Bone marrow (tissue), 2 donors: ENCODE results near the gene CORIN.

Source experiments
- DNase-seq, 2 donors: peaks; one replicate each; lab custom pipeline; 2025; lab: John Stamatoyannopoulos, UW

Gene CORIN

DNA sequence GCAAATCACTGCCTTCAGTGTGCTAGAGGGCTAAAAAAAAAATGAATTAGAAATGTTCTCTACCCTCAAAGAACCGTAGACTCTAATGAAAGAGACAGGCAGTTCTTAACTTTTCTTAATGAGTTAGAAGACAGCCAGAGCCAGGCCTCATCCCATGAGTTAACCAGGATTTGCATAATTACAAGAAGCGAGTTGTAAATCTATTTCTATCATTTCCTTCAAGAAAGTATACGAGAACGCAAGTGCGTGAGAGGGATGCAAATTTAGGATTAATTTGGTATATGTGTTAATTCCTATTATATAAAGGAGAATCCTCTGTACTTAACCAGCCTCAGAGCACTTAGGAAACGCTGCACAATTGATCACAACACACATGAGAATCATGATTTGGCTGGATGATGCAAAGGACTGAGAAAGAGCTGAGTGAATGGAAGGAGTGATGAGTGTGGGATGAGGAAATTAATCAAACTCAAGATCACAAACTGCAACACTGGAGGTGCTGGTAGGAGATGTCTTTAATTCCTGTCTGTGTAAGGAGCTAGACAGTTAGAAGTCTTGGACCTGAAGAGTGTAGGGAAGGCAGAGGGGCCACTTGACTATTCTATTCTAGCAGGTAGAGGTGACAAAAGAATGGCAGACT, 195.6 kb downstream of the CORIN start:
- DNase-seq: no peak

DNA sequence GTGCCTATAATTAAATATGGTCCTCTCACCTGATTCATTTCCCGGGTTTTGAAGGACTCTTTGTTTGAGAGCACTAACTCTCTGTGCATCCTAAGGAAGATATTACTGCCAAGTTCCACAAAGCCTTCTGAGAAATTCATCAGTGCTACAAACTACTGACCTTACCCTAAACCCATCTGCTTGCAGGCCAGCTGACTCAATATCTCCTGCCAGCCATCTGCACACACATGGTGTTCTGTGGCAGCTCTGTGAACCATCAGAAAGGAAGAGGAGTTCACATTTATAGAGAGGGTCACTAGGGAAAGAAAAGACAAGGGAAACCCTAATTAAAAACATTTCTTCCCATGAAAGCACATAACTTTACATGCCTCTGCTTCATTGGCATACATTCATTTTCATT, 196.1 kb downstream of the CORIN start:
- DNase-seq: no peak

DNA sequence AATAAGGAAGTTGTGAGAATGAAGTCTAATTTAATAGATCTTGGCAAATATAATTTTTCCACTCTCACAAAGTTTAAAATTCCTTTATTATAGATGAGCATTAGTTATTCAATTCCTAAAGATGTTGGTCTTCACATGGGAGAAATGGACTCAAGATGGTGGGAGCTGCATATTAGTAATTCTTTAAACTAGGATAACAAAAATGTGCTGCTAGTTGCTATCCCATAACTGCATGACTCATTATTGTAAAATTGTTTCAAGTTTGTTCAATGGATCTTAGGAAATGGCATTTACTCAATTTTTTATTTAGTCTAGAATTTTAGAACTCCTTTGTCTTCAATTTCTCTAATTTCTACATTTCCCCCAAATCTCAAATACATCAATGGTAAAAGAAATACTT, 197.0 kb downstream of the CORIN start:
- DNase-seq: no peak

DNA sequence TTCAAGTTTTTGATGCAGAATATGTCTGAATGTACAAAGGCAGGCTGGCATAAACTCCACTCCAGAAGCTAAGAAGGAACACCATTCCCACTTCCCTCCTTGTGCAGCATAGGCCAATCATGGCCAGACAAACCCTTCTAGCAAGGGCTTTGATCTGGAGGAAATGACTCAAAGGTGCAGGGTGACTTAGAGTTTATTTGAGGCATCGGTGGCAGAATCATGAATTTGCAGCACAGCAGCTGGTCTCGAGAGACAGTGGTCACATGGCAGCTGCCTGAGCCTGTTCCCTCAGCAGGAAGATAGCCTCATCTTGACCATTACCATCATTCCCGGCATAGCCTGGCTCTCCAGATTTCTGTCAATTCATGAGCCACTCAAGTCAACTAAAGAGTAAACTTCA, 198.3 kb downstream of the CORIN start:
- DNase-seq: no peak

GRCh38 chr4:47631161-47631560, 206.7 kb downstream of the CORIN start:
- DNase-seq: no peak

DNA sequence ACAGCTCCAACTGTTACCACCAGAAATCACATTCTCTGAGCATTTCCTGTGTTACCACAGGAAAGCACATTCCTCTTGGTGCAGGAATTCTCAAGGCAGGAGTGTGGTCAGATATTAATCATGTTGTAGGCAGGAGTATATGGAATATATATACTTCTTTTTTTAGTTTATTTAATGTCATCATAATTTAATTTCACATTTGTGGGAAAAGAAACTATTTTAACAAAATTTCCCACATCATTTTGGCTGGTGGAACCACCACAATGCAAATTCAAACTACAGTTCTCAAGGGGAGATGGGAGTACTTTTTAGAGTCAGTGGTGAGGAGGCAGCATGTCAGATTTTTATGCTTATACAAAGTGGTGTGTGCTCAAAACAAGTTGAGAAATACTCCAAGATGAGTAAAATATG, 213.8 kb downstream of the CORIN start:
- DNase-seq: no peak

- no peak for DNase-seq
These were observed 216.7 kb downstream of the CORIN start for GRCh38 chr4:47621181-47621580.

- no peak for DNase-seq
These were observed 218.2 kb downstream of the CORIN start for GRCh38 chr4:47619691-47620090.

- no peak for DNase-seq
These were observed 220.3 kb downstream of the CORIN start for GRCh38 chr4:47617607-47618006.

GRCh38 chr4:47615385-47615784, 222.5 kb downstream of the CORIN start:
- no peak for DNase-seq

- no peak for DNase-seq
These were observed 225.5 kb downstream of the CORIN start for GRCh38 chr4:47612116-47613023.

GRCh38 chr4:47606482-47606881, 231.4 kb downstream of the CORIN start:
- no peak for DNase-seq

DNA sequence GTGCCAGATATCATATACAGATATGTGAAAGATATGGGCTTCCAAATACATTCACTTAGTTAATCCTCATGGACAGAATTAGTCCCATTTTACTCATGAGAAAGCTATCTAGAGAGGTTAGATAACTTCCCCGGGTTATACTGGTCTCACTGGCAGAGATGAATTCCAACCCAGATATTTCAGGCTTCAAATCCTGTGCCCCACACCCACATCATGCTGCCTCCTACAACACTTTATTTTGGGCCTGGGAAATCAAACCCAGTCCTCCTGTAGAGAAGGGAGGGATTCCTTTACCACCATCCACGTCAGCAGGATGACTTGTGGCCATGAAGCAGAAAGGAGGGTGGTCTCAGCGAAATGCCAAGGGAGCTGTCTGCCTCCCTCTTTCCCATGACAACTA, 239.0 kb downstream of the CORIN start:
- no peak for DNase-seq

DNA sequence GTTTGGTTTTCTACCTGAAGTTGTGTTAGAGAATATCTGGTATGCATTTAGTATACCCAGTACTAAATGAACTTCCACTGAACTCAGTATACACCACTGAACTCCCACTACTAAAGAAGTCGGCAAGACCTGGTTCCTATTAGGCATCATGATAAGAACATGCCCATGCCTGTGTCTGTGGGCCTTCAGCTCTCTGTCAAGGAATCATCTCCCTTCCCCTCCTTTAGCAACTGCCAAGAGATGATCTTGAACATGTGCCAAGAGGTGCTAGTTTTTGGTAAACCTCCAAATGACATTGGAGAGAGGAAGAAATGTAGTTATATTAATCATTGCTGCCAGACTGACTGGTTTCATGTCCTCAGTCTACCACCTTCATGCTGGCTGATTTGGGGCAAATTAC, 239.5 kb downstream of the CORIN start:
- no peak for DNase-seq

DNA sequence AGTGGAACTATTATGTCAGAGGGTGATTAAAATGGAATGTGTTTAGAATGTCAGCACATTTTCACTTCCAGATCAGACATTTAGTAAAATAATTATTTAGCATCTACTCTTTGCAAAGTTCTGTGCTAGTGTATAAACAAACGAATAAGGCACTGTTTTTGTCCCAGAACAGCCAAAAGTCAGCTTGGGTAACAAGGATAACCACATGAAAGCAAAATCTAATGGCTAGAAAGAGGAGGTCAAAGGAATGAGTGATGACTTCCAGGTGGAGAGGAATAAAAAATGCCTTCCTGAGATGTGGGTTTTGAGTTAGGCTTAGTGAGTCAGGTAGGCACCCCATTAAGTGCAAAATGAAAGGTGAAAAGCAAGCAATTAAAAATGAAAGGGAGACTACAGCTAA, 240.2 kb downstream of the CORIN start:
- no peak for DNase-seq

DNA sequence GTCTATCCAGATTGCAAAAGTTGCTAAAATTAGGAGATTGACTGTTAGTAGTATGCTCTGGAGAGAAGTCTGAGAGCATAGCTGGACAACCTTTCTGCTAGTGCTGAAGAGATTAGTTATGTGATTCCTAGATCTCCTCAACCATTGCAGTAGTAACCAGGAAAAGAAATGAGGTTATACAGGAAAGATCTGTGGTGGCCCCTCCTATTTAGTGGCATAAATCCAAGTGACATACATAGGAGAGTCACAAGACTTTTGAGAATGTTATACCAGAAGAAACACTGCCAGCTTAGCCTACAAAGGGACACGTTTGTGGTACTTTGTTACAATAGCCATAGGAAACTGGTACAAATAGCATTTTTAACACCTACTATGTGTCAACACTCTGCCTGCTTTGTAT, 247.5 kb downstream of the CORIN start:
- DNase-seq: no peak

DNA sequence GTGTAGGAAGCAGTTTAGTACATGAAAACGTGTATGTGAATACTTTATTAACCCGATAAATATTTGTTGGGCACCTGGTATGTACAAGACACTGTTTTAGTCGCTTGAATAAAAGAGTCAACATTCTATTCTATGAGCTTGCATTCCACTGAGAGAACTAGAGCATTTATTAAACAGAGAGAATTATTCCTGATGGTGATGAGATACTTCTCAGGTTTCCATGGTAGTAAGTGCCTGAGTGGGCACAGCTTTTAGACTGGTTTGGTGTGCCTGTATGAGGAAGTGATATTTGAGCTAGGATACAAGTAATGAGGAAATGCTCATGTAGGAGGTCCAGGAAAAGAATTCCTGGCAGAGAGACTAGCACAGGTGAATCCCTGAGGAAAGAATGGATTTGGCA, 258.6 kb downstream of the CORIN start:
- DNase-seq: no peak

DNA sequence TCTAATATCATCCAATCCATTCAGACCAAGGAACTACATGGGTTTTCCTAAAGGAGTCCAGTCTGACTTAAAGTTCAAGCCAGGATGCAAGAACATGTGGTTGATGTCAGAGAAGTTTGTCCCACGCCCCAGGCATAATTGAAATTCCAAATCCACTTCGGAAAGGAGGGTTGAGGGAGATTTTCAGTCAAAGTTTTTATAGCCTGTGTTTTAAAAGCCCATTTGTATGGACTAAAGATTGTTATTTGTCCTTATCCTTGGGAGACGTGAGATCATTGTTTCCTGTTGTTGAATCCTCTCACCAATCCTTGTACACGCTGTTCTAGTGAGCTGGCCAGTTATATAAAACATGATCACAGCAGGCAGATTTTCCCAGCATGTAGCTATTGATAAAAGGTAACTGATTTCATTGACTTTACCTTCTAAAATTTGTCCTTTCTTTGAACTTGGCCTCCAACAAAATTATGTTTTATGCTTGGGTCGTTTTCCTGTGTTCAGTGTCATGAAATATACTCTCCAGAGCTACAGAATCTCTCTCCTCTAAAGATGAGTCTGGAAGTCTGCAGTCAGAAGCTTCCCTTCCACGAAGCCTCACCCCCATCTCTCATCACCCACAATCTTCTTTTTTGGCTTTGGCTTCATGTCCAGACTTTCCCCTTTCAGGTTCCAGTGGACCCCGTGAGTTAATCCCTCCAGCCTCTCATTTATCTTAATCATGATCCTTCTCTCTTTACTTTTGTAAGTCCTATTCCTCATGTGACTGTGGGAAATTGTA, 259.9 kb downstream of the CORIN start:
- no peak for DNase-seq

- no peak for DNase-seq
These were observed 264.9 kb downstream of the CORIN start for GRCh38 chr4:47572981-47573380.

DNA sequence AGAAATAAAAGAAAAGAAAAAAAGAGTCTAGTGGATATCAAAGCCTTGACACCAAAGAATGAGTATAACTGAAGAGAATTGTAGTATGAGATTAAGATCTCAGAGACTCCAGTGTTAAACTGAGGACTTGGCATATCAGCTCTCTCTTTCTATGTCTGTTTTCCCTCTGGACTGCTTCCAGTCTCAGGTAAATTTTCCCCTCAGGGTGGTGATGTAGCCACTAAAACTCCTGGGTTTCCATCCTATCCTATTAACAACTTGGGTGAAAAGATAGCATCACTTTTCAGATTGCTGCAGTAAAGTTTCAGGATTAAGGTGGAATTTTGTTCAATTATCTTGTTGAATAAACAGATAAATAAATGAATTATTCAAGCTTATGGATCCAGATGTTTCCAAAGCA, 267.1 kb downstream of the CORIN start:
- DNase-seq: no peak

DNA sequence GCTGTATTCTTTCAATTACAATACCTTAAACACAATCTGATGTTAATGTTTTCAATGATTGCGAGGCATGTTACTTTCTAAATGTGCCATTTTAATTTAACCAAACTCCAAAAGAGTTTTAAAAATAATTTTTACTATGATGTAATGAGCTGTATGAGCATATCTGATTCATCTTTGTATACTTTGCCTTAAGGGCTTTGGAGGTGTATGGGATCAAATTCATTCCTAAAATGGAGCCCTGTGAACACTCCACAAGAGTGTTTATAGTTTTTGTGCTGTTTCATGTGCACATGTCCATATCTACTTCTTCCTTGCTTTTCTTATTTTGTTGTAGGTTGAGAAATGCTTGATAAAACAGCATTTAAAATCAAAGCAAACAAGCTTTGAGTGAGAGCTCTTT, 270.4 kb downstream of the CORIN start:
- no peak for DNase-seq

DNA sequence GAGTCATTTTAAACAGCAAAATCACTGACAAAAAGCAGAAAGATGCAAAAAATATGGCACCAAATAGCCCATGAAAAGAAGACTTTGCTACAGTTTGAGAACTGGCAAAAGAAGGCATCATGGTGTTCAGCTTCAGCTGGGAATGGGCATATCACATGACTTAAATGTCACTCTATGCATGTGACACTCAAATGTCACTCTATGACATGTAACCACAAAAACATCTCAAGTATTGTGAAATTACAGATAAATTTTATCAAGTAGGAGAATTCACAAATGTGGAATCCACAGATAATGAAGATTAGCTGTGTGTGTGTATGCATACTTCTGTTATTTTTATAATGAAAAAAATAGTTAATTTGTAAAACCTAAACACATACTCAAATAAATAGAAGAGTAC, 270.9 kb downstream of the CORIN start:
- no peak for DNase-seq

DNA sequence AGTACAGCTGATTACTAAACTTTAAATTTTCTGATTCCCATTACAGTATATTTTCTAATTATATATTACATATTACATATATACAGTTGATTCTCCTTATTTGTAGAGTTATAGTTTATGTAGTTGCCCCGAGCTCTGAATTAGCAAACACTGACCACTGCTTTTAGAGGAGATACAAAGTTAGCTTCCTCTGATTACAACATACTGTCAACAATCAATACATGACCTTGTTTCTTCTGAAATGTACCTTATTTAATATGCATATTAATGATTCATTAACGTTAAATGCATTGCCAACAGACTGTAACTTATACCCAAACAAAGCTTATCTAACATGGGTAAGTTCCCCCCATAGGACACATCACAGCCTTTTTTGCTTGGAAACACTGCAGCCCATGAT, 271.3 kb downstream of the CORIN start:
- no peak for DNase-seq
